NCI-H2107 treated with DMSO at 0.1 percent for 48 hours (cell line): ENCODE data around the gene ITGA5.

Source experiments
- DNase-seq: peaks from one replicate; lab custom pipeline; 2025; ENCODE audit not compliant: unreplicated experiment; lab: John Stamatoyannopoulos, UW

Gene ITGA5

GRCh38 chr12:54431911-54432814, 13.1 kb upstream of the ITGA5 start:
- no peak for DNase-seq

- no peak for DNase-seq
Observed at GRCh38 chr12:54430471-54431069, 11.5 kb upstream of the ITGA5 start.

DNA sequence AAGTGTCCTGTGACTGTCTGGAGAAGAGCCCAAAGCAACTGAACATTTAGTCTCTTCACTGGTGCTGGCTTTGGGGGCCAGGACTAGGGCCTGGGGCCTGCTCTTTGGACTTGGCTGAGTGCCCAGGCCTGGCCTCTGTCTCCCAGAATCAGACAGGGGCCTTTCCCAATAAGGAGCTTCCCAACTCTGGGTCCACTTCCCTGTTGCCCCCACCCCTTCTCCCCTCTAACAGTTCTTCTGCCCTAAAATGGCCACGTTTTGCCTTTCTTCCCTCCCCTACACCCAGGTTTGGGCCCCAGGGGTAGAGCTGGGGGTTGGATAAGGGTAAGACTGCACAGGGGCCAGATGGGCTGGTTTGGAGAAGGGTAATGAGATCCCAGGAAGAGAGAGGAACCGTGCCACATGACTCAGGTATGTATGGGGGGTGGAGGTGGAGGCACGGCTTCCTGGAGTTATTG, 10.0 kb upstream of the ITGA5 start:
- no peak for DNase-seq

GRCh38 chr12:54428050-54429013, 9.3 kb upstream of the ITGA5 start:
- no peak for DNase-seq

DNA sequence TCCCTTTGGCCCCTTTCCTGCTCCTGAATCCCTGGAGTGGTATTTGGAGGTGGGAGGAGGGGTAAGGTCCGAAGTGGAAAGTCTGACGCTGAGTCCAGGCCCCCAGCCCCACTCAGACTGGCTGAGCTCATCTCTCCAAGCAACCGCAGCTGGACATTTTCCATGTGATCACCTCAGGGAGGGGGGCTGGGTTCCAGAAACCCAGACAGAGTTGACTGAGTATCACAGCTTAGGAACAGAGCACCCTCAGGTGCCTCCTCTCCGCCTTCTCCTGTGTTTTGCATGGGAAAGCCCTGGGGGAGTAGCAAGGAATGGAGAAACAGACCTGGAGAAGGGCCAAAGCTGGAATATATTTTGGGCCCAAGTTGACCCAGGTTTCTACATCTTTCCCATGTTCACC, 8.0 kb upstream of the ITGA5 start:
- no peak for DNase-seq

GRCh38 chr12:54426690-54427089, 7.6 kb upstream of the ITGA5 start:
- no peak for DNase-seq

GRCh38 chr12:54425702-54426101, 6.6 kb upstream of the ITGA5 start:
- no peak for DNase-seq

DNA sequence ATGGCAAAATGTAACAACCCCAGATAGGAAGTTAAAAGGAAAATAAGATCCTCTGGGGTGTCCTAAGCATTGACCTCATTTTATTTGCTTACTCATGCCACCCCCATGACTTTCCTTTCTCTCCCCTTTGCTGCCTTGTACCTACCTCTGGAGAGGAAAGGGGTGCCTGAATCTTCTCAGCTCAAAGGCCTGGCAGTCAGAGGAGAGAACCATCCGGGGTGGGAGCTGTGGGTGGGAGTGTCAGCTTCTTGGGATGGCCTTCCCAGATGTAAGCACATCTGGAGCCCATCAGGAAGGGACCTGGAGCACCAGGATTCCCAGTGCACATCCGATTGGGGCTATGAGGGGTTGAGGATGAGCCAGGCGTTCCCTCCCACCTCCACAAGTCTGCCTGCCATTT, 5.2 kb upstream of the ITGA5 start:
- no peak for DNase-seq

GRCh38 chr12:54423816-54424150, 4.7 kb upstream of the ITGA5 start:
- DNase-seq: no peak

- DNase-seq: no peak
Observed at GRCh38 chr12:54421879-54422250, 2.8 kb upstream of the ITGA5 start.

DNA sequence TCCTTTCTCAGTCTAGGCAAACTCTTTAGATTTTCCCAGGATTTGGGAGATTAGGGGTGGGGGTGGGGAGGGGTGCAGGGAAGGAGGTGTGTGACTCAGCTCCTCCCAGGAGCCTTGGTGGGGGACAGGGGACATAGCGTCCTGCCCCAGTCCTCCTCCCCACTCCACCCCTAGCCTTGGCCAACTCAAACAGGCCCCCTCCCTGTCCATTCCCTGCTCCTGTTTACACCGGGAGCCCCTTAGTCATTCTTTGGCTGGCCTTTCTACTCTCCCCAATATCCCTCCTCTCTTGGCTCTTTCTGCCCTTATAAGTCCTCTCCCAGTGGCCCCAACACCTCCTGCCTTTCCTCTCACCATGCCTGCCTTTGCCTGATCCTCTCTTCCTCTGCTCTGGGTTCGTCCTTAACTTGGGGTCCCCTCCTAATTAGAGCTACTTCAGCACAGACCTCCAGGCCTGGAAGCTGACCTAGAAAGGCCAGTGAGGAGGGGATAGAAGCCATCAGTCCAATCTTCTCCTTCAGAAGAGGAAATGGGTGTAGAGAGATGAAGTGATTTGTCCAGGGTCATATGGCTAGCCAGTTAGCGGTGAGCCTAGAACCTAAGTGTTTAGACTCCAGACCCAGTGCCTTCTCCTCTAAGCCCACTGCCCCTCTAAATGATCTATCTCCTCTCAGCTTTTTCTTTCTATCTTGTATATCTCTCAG, 2.3 kb upstream of the ITGA5 start:
- no peak for DNase-seq

- no peak for DNase-seq
Observed at GRCh38 chr12:54420766-54421144, 1.7 kb upstream of the ITGA5 start.

- no peak for DNase-seq
Observed at GRCh38 chr12:54418441-54419087, 502 bp downstream of the ITGA5 start.

DNA sequence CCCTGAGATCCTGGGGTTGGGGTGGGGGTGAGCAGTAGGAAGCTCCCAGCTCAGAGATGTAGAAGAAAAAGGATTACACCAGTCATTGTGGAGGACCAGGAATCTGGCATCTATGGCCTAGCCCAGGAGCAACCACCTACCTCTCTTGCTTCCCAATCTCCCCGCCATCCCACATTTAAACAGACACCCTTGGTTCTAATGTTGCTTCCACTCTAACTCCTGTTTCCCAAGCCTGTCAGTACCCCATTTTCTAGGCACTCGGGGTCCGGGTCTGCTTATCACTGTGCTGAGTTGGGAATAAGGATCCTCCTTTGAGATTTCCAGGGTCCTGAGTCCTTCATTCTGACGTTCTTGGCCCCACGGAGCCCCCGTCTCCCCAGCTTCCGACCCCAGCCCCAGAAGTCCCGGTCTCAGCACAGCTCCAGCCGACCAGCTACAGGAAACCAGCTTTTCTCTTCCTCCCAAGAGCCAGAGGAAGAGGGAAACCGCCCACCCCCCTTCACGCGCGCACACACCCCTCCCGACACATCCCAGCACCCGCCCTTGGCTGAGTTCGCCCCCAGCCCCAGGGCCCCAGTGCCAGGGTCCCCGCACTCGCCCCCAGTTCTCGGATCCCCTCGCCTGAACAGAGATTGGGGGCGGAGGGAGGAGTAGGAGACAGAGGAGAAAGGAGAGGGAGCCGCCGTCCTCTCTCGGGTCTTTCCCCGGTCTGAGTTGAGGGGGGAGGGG, 1.2 kb downstream of the ITGA5 start:
- no peak for DNase-seq

GRCh38 chr12:54416687-54417603, 2.1 kb downstream of the ITGA5 start:
- no peak for DNase-seq

- no peak for DNase-seq
Observed at GRCh38 chr12:54415221-54415929, 3.7 kb downstream of the ITGA5 start.

GRCh38 chr12:54413284-54414190, 5.5 kb downstream of the ITGA5 start:
- no peak for DNase-seq
